Measurements from ENCODE around the gene TMEM212. TPM values are rescaled to one million over a fixed set of nuclear protein-coding genes. Genes with fewer than 3 reads are reported as not detected.

Gene TMEM212
- total and polyA plus RNA-seq, 9 of the 15 experiments (the other 6 are each of a cell fraction or from before 2014, with no cell fraction given) = not detected

- no peak for TF ChIP-seq CHD7 (IDR thresholded peaks at IDR 0.05; ENCODE audit: low read depth, low read length)
- TF ChIP-seq BDP1 (IDR thresholded peaks at IDR 0.05; ENCODE audit: insufficient read depth, insufficient read length) = no peak
Observed at GRCh38 chr3:171833789-171834460, 9.2 kb upstream of the TMEM212 start (continued).
